ENCODE data around the gene PARP11.

The PARP11 gene

GRCh38 chr12:3802721-3803120 is 70.5 kb downstream of the PARP11 start:
- no peak overlapping the region for H3K4me3 ChIP-seq (ENCODE audit: extremely low read depth, insufficient read depth, low read length, poor library complexity, severe bottlenecking)
- no peak overlapping the region for H3K27ac ChIP-seq (ENCODE audit: low read depth, low read length, severe bottlenecking)
- H3K4me1 ChIP-seq (ENCODE audit: control insufficient read depth, insufficient read depth, low read length, poor library complexity, severe bottlenecking), result no peaks in the 10 kb centered on the region
- WGBS, 2 experiments (ENCODE audit: insufficient coverage in 2 of 2), result 90 to 98% methylated on average over 4 to 5 of the region's 5 CpGs
- H3K36me3 ChIP-seq (ENCODE audit: control insufficient read depth, insufficient read depth, low read length), result peaks cover 14% of the 10 kb centered on the region
- H3K9me3 ChIP-seq (ENCODE audit: control insufficient read depth, low read length), result no peaks in the 10 kb centered on the region

GRCh38 chr12:3797531-3798048 is 75.6 kb downstream of the PARP11 start:
- Histone ChIP-seq H3K27ac (ENCODE audit: low read depth, low read length, severe bottlenecking) (no peak overlapping the region), H3K36me3 (ENCODE audit: control insufficient read depth, insufficient read depth, low read length) (no peaks in the 10 kb centered on the region), H3K4me1 (ENCODE audit: control insufficient read depth, insufficient read depth, low read length, poor library complexity, severe bottlenecking) (no peaks in the 10 kb centered on the region), H3K4me3 (ENCODE audit: extremely low read depth, insufficient read depth, low read length, poor library complexity, severe bottlenecking) (no peak overlapping the region), H3K9me3 (ENCODE audit: control insufficient read depth, low read length) (no peaks in the 10 kb centered on the region)
- 96 to 100% methylated on average over 3 of the region's 3 CpGs for whole genome bisulfite sequencing, 2 experiments (ENCODE audit: insufficient coverage in 2 of 2)

DNA sequence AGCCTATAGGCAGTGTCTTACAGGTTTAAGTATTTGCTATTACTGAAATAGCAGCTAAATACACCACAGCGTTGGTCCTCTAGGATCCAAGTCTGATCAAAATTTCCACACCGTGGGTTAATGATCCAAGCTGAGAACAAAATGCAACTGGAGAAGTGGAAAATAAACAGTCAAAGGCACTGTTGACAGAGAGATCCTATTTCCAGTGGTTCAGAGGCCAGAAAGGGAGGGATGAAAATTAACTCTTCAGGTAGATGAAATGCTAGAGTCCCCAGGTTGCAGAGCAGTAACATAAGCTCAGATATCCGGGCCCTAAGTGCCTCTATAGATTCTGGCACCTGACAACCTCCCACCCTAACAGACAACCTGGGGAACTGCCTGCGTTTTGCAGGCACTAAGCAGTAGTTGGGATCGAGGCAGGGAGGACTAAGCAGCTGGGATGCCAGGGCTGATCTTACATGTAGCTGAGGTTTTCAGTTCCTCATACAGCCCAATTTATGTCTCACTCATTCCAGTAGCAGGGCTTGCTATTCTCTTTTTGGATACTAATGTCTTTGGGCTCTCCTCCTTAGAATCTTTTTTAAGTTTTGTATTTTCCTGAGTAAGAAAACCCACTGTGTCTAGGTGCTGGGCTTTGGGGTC is 77.6 kb downstream of the PARP11 start:
- no peak overlapping the region for H3K4me3 ChIP-seq (ENCODE audit: extremely low read depth, insufficient read depth, low read length, poor library complexity, severe bottlenecking)
- no peaks in the 10 kb centered on the region for H3K4me1 ChIP-seq (ENCODE audit: control insufficient read depth, insufficient read depth, low read length, poor library complexity, severe bottlenecking)
- H3K36me3 ChIP-seq (ENCODE audit: control insufficient read depth, insufficient read depth, low read length), result no peaks in the 10 kb centered on the region
- no peak overlapping the region for H3K27ac ChIP-seq (ENCODE audit: low read depth, low read length, severe bottlenecking)
- WGBS, 2 experiments (ENCODE audit: insufficient coverage in 2 of 2), result 80 to 87% methylated on average over 1 to 3 of the region's 5 CpGs
- no peaks in the 10 kb centered on the region for H3K9me3 ChIP-seq (ENCODE audit: control insufficient read depth, low read length)

DNA sequence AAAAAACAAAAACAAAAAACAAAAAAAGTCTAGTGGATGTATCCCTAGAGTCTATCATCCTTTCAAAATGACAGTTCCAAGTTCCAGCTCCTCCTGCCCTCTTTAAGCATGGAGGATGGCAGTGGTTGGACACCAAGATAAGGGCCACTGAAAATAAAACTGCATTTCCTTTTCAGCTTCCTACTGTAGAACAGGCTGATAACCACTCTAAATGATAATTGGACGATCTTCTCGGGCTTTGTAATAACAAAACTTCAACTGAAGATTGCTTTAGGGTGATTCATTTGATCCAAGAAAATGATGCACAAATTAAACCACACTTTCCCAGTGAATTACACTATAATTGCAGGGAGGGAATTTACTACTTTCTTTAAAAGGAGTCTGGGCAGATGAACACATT is 78.1 kb downstream of the PARP11 start:
- H3K36me3 ChIP-seq (ENCODE audit: control insufficient read depth, insufficient read depth, low read length), result no peaks in the 10 kb centered on the region
- H3K4me3 ChIP-seq (ENCODE audit: extremely low read depth, insufficient read depth, low read length, poor library complexity, severe bottlenecking), result no peak overlapping the region
- H3K9me3 ChIP-seq (ENCODE audit: control insufficient read depth, low read length), result no peaks in the 10 kb centered on the region
- no peaks in the 10 kb centered on the region for H3K4me1 ChIP-seq (ENCODE audit: control insufficient read depth, insufficient read depth, low read length, poor library complexity, severe bottlenecking)
- no peak overlapping the region for H3K27ac ChIP-seq (ENCODE audit: low read depth, low read length, severe bottlenecking)
- 80% methylated on average over 1 of the region's 2 CpGs; no CpG with 5 or more reads in 1 of the 2 experiments for WGBS, 2 experiments (ENCODE audit: insufficient coverage in 2 of 2)

DNA sequence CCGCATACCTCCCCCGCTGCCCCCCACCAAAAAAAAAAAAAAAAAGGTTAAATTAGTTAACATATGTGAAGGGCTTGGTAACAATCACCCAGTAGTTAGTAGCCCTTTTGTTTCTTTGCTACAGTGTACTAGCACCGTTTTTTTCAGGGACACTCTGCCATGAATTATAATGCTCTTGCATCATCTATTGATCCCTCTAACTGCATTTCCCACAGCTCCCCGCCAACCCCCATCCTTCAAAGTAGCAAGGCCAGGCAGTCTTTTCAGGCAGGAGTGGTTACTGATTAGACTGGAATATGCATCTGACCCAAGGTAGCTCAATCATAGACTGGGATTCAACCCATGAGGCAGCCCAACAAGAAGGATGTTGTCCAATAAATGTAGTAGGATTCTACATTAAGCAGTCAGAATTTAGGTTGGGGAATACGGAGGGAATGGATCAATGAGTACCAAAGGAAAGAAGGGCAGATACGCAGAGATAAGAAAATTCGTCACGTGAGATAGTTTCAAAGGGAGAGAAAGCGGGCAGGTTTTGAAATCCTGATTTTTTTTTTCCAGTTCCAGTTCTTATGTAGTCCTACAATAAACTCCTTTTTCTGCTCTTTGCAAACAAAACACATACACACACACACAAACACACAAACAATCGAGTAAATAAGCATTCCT is 80.4 kb downstream of the PARP11 start:
- Histone ChIP-seq H3K9me3 (ENCODE audit: control insufficient read depth, low read length) (peaks cover 5% of the 10 kb centered on the region), H3K4me1 (ENCODE audit: control insufficient read depth, insufficient read depth, low read length, poor library complexity, severe bottlenecking) (no peaks in the 10 kb centered on the region), H3K4me3 (ENCODE audit: extremely low read depth, insufficient read depth, low read length, poor library complexity, severe bottlenecking) (no peak overlapping the region), H3K36me3 (ENCODE audit: control insufficient read depth, insufficient read depth, low read length) (no peaks in the 10 kb centered on the region), H3K27ac (ENCODE audit: low read depth, low read length, severe bottlenecking) (no peak overlapping the region)
- 89 to 91% methylated on average over 7 of the region's 10 CpGs for WGBS, 2 experiments (ENCODE audit: insufficient coverage in 2 of 2)

- Histone ChIP-seq H3K9me3 (ENCODE audit: control insufficient read depth, low read length) (peaks cover 5% of the 10 kb centered on the region), H3K36me3 (ENCODE audit: control insufficient read depth, insufficient read depth, low read length) (no peaks in the 10 kb centered on the region), H3K27ac (ENCODE audit: low read depth, low read length, severe bottlenecking) (no peak overlapping the region), H3K4me1 (ENCODE audit: control insufficient read depth, insufficient read depth, low read length, poor library complexity, severe bottlenecking) (no peaks in the 10 kb centered on the region), H3K4me3 (ENCODE audit: extremely low read depth, insufficient read depth, low read length, poor library complexity, severe bottlenecking) (no peak overlapping the region)
- WGBS, 2 experiments (ENCODE audit: insufficient coverage in 2 of 2), result 88 to 95% methylated on average over 5 of the region's 5 CpGs
These were observed 81.8 kb downstream of the PARP11 start for GRCh38 chr12:3791256-3791874.

- 80 to 100% methylated on average over 1 of the region's 2 CpGs for WGBS, 2 experiments (ENCODE audit: insufficient coverage in 2 of 2)
- no peak overlapping the region for H3K27ac ChIP-seq (ENCODE audit: low read depth, low read length, severe bottlenecking)
- H3K4me3 ChIP-seq (ENCODE audit: extremely low read depth, insufficient read depth, low read length, poor library complexity, severe bottlenecking), result no peak overlapping the region
- peaks cover 5% of the 10 kb centered on the region for H3K9me3 ChIP-seq (ENCODE audit: control insufficient read depth, low read length)
- no peaks in the 10 kb centered on the region for H3K36me3 ChIP-seq (ENCODE audit: control insufficient read depth, insufficient read depth, low read length)
- no peaks in the 10 kb centered on the region for H3K4me1 ChIP-seq (ENCODE audit: control insufficient read depth, insufficient read depth, low read length, poor library complexity, severe bottlenecking)
These were observed 82.6 kb downstream of the PARP11 start for GRCh38 chr12:3790642-3791041.

DNA sequence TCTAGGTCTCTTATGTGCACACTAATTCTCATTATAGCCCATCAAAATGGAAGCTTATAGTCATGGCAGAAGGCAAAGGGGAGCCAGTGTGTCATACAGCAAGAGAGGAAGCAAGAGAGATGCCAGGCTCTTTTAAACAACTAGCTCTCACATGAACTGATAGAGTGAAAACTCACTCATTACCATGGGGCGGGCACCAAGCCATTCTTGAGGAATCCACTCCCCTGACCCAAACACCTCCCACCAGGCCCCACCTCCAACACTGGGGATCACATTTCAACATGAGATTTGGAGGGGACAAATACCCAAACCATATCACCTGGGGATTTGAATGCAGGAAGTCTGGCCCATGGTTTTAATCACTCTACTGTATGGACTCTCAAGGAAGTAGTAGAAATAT is 83.4 kb downstream of the PARP11 start:
- no peaks in the 10 kb centered on the region for H3K4me1 ChIP-seq (ENCODE audit: control insufficient read depth, insufficient read depth, low read length, poor library complexity, severe bottlenecking)

DNA sequence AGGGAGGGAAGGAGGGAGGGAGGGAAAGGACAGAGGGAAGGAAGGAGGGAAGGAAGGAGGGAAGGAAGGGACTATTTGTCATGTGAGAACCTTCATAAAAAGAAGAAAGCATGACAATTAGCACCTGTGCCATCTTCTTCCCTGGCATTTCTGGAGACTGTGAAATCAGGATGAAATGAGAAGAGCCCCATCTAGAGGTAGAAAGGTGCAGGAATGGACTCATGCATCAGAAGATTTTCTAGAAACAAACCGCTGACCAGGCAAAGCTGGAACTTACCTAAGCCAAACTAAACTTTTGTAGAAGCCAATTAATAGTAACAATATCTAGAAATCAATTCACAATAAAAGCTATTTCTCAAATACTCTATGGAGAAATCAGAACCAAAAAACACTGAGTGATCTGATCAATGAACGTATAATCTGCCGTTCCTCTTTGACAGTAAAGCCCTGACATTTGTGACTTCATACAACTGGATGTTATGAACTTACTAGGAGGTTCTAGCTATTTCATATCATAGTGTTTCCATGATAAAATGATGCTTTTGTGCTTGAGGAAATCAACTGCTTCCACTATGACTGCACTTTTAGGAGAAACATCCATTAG is 95.9 kb downstream of the PARP11 start:
- Histone ChIP-seq H3K9me3 (ENCODE audit: control insufficient read depth, low read length) (no peaks in the 10 kb centered on the region), H3K36me3 (ENCODE audit: control insufficient read depth, insufficient read depth, low read length) (no peaks in the 10 kb centered on the region), H3K27ac (ENCODE audit: low read depth, low read length, severe bottlenecking) (no peak overlapping the region), H3K4me1 (ENCODE audit: control insufficient read depth, insufficient read depth, low read length, poor library complexity, severe bottlenecking) (no peaks in the 10 kb centered on the region), H3K4me3 (ENCODE audit: extremely low read depth, insufficient read depth, low read length, poor library complexity, severe bottlenecking) (no peak overlapping the region)
- 90 to 100% methylated on average over 1 to 2 of the region's 3 CpGs for WGBS, 2 experiments (ENCODE audit: insufficient coverage in 2 of 2)

More for the DNA sequence above, 83.4 kb downstream of the PARP11 start:
- H3K4me3 ChIP-seq (ENCODE audit: extremely low read depth, insufficient read depth, low read length, poor library complexity, severe bottlenecking), result no peak overlapping the region
- no peaks in the 10 kb centered on the region for H3K36me3 ChIP-seq (ENCODE audit: control insufficient read depth, insufficient read depth, low read length)
- no peak overlapping the region for H3K27ac ChIP-seq (ENCODE audit: low read depth, low read length, severe bottlenecking)
- H3K9me3 ChIP-seq (ENCODE audit: control insufficient read depth, low read length), result peaks cover 5% of the 10 kb centered on the region
- WGBS, 2 experiments (ENCODE audit: insufficient coverage in 2 of 2), result 67% methylated on average over 1 of the region's 1 CpG; no CpG with 5 or more reads in 1 of the 2 experiments

GRCh38 chr12:3775385-3776035 is 97.7 kb downstream of the PARP11 start:
- Histone ChIP-seq H3K9me3 (ENCODE audit: control insufficient read depth, low read length) (no peaks in the 10 kb centered on the region), H3K4me1 (ENCODE audit: control insufficient read depth, insufficient read depth, low read length, poor library complexity, severe bottlenecking) (no peaks in the 10 kb centered on the region), H3K4me3 (ENCODE audit: extremely low read depth, insufficient read depth, low read length, poor library complexity, severe bottlenecking) (no peak overlapping the region), H3K36me3 (ENCODE audit: control insufficient read depth, insufficient read depth, low read length) (no peaks in the 10 kb centered on the region), H3K27ac (ENCODE audit: low read depth, low read length, severe bottlenecking) (no peak overlapping the region)
- WGBS, 2 experiments (ENCODE audit: insufficient coverage in 2 of 2), result 64 to 75% methylated on average over 2 of the region's 5 CpGs

Data from mesodermal cell (in vitro differentiated cells).